A549 (cell line): Measurements from ENCODE around the gene NTN4.

Source experiments
- BCL3 ChIP-seq: fragments of >200 bp; sonication (Bioruptor Twin); formaldehyde crosslinking; IDR thresholded peaks from 3 replicates; pipeline ENCODE4 v1.6.1; 2016
- CHD2 ChIP-seq: fragments of 150-350 bp; IDR thresholded peaks from 2 replicates; pipeline ENCODE4 v1.6.1; 2014; ENCODE audit warnings: low read length; ENCODE audit not compliant: partially characterized antibody
- CTCF ChIP-seq: fragments of >200 bp; sonication (Bioruptor Twin); formaldehyde crosslinking; IDR thresholded peaks from 3 replicates; pipeline ENCODE4 v1.5.1; 2016

GRCh38 chr12:95643256-95643655 is 147.3 kb downstream of the NTN4 start:
- TF ChIP-seq BCL3, result no peak
- no peak for TF ChIP-seq CTCF
- TF ChIP-seq CHD2, result no peak
